ENCODE data around the gene ZNF189. TPM values are rescaled to one million over a fixed set of nuclear protein-coding genes. Genes with fewer than 3 reads are reported as not detected.

The ZNF189 gene
- total RNA-seq, 4 donors from 2014 or later, result 10.2 to 12.8 (median 11.5) TPM

DNA sequence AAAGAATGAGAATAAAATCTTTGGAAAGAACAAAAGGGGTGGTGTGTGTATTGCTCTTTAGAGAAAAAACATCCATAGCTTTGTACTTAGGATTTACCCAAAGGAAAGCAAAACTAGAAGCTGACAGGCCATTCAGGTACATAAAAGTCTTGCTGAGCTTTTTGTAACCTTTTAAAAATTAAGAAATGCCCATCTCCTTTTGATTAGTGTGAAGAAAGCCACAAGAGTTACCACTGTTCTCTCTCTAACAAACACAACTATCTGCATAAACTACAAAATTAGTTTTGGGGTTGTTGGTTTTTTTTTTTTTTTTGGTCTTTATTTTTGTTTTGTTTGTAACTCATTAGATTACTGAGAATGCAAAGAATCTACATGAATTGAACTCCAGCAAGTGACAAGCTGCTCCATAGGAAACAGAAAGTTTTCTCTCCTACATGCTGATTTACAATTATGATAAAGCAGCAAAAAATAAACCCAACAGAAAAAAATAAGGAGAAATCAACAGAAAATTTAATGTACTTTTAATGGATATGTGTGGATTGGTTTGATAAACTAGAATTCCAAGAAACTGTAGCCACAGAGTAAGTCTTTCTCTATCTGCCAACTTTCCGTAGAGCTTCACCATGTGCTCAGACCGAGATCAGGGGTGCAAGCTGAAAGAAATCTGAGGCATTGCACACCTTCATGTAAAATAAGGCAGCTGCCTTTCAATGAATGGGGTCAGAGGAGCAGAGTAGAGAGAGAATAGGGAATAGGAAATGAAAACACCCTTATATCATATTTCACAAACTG lies 26.1 kb upstream of the ZNF189 start:
- intact Hi-C loops (cut with DNase I; ENCODE audit: low total_unique reads), result no loop called here
- no peak for TF ChIP-seq POLR2A (IDR thresholded peaks at IDR 0.05)
- TF ChIP-seq, protein P1, sequence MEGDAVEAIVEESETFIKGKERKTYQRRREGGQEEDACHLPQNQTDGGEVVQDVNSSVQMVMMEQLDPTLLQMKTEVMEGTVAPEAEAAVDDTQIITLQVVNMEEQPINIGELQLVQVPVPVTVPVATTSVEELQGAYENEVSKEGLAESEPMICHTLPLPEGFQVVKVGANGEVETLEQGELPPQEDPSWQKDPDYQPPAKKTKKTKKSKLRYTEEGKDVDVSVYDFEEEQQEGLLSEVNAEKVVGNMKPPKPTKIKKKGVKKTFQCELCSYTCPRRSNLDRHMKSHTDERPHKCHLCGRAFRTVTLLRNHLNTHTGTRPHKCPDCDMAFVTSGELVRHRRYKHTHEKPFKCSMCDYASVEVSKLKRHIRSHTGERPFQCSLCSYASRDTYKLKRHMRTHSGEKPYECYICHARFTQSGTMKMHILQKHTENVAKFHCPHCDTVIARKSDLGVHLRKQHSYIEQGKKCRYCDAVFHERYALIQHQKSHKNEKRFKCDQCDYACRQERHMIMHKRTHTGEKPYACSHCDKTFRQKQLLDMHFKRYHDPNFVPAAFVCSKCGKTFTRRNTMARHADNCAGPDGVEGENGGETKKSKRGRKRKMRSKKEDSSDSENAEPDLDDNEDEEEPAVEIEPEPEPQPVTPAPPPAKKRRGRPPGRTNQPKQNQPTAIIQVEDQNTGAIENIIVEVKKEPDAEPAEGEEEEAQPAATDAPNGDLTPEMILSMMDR (IDR thresholded peaks at IDR 0.05), result no peak
- no peak overlapping the region for H3K4me3 ChIP-seq (ENCODE audit: low read depth, poor library complexity, severe bottlenecking)
- no peak for DNase-seq (ENCODE audit: low spot score in 2 of 2)
- WGBS, 2 donors, result 58 to 61% methylated on average over 2 of the region's 2 CpGs

DNA sequence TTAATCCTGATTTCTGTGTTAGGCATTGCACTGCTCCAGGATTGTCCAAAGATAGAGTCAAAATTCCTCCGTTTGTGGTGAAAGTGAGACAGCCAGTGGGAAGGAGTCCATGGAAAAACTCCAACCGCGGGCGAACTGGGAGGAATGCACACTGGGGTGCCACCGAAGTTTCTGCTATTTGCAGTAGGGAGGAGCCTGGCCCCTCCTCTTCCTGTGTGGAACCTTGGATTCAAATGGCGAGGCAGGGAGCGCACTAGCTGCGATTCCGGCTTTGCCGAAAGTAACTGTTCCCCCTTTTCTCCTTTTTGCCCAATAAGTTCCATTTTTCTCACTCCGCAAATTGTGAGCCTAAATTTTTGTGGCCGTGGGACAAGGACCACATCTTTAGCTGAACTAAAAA lies 23.1 kb upstream of the ZNF189 start:
- intact Hi-C loops (cut with DNase I; ENCODE audit: low total_unique reads), result no loop called here
- 88 to 89% methylated on average over 12 of the region's 12 CpGs for WGBS, 2 donors
- H3K4me3 ChIP-seq (ENCODE audit: low read depth, poor library complexity, severe bottlenecking), result no peak overlapping the region
- DNase-seq (ENCODE audit: low spot score in 2 of 2), result no peak
- TF ChIP-seq, protein P1 (IDR thresholded peaks at IDR 0.05), result no peak
- TF ChIP-seq POLR2A (IDR thresholded peaks at IDR 0.05), result no peak

DNA sequence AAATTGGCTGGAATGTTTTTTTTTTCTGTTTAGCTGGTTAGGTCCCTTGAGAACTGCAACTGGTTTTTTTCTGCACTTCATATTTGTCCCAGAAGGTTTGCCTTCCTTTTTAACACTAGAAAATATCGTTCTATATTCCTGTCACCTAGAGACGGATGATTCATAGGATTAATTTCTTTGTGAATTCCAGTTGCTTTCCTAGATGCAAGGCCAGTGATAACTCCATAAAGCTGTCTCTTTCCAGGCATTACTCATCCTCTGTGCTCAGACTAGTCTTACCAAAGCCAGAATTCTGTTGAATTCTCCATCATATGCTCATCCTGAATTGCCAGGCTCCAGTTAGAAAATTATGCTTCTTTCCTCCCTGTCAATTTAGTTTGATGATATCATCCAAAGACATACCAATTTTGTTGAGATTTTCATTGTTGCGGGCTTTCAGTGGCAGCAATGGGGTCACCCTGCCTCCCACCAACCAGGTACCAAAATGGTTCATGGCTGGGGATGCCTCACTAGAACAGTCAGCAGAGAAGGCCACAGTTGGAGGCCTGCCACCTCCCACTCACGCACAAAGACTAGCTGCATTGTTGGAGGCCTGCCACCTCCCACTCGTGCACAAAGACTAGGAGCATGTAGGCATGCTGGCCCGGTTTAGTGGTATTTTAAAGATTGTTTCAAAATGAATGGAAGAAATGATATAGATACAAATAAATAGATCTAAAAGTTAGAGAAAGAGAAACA lies 22.4 kb upstream of the ZNF189 start:
- intact Hi-C loops (cut with DNase I; ENCODE audit: low total_unique reads), result no loop called here
- TF ChIP-seq, protein P1 (IDR thresholded peaks at IDR 0.05), result no peak
- H3K4me3 ChIP-seq (ENCODE audit: low read depth, poor library complexity, severe bottlenecking), result no peak overlapping the region
- DNase-seq (ENCODE audit: low spot score in 2 of 2), result no peak
- WGBS, 2 donors, result 51 to 57% methylated on average over 6 of the region's 6 CpGs

DNA sequence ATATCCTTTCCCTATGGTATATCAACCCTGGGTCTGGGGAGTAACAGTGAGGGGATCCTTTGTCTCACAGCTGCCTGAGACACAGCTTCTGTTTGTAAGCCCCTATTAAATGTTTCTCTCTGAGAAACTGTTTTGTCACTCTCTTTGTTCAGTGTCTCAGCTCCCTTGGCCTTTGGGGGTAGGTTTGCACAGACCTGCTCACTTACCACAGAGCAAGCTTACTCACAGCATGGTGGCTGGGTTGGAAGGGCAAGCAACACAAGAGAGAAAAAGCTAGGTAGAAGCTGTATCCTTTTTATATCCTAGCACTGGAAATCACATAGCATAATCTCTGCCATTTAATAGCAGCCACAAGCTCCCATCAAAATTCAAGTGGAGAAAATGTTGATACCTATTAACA lies 18.4 kb upstream of the ZNF189 start:
- TF ChIP-seq, protein P1 (IDR thresholded peaks at IDR 0.05), result no peak
- TF ChIP-seq POLR2A (IDR thresholded peaks at IDR 0.05), result no peak
- DNase-seq (ENCODE audit: low spot score in 2 of 2), result no peak
- intact Hi-C loops (cut with DNase I; ENCODE audit: low total_unique reads), result no loop called here
- H3K4me3 ChIP-seq (ENCODE audit: low read depth, poor library complexity, severe bottlenecking), result no peak overlapping the region

DNA sequence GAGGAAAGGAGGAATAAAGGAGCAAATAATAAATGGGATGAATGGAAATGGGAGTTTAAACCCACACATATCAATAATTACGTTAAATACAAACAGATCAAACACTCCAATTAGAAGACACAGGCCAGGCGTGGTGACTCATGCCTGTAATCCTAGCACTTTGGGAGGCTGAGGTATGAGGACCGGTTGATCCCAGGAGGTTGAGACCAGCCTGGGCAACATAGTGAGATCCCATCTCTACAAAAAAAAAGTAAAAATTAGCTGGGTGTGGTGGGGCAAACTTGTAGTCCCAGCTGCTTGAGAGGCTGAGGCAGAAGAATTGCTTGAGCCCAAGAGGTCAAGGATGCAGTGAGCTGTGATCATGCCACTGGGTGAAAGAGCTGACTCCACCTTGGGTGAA lies 17.5 kb upstream of the ZNF189 start:
- no peak overlapping the region for H3K4me3 ChIP-seq (ENCODE audit: low read depth, poor library complexity, severe bottlenecking)
- 89% methylated on average over 3 of the region's 3 CpGs for WGBS, 2 donors
- intact Hi-C loops (cut with DNase I; ENCODE audit: low total_unique reads), result no loop called here
- TF ChIP-seq, protein P1 (IDR thresholded peaks at IDR 0.05), result no peak
- no peak for TF ChIP-seq POLR2A (IDR thresholded peaks at IDR 0.05)
- DNase-seq (ENCODE audit: low spot score in 2 of 2), result no peak
